Measurements from ENCODE around the gene TECPR2. TPM values are rescaled to one million over a fixed set of nuclear protein-coding genes. Genes with fewer than 3 reads are reported as not detected.

TECPR2 gene
- total RNA-seq, 1 donor from 2014 or later: 26.9 TPM

DNA sequence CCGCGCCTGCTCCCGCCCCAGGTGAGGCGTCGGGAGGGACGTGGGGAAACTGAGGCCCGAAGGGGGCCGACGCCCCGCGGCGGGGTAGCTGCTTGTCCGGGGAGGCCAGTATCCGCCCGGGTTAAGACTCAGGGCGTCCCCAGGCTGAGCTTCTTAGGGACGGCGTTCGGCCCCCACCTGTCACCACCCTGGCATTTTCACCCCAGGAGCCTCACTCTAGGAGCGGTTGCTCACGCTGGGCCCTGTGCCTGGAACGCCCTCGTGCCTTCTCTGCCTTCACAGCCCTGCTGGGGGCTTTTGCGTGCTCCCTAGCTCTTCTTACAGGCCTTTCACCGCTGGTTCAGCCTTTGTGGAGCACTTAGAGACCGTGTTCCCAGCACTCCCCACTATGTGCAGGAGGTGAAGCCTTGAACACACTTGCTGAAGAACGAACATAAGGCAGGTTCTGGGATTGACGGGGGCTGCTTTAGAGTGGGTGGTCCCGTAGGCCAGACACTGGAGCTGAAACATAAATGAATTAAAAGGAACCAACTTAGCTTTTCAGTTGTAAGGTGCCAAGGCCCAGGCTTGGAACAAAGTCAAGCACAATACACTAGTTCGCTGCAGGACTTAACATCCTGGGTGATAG lies 42.6 kb upstream of the TECPR2 start:
- peak overlapping the region; percentile 85 for H3K27ac Mint-ChIP-seq (ENCODE audit: unreplicated experiment)
- H3K4me3 Mint-ChIP-seq (ENCODE audit: unreplicated experiment): peak overlapping the region; percentile 83
- H3K27me3 Mint-ChIP-seq (ENCODE audit: unreplicated experiment): no peaks in the 10 kb centered on the region
- TF ChIP-seq, protein P1, sequence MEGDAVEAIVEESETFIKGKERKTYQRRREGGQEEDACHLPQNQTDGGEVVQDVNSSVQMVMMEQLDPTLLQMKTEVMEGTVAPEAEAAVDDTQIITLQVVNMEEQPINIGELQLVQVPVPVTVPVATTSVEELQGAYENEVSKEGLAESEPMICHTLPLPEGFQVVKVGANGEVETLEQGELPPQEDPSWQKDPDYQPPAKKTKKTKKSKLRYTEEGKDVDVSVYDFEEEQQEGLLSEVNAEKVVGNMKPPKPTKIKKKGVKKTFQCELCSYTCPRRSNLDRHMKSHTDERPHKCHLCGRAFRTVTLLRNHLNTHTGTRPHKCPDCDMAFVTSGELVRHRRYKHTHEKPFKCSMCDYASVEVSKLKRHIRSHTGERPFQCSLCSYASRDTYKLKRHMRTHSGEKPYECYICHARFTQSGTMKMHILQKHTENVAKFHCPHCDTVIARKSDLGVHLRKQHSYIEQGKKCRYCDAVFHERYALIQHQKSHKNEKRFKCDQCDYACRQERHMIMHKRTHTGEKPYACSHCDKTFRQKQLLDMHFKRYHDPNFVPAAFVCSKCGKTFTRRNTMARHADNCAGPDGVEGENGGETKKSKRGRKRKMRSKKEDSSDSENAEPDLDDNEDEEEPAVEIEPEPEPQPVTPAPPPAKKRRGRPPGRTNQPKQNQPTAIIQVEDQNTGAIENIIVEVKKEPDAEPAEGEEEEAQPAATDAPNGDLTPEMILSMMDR (IDR thresholded peaks at IDR 0.05): no peak
- H3K9me3 Mint-ChIP-seq (ENCODE audit: unreplicated experiment): no peaks in the 10 kb centered on the region
- H3K36me3 Mint-ChIP-seq (ENCODE audit: unreplicated experiment): no peaks in the 10 kb centered on the region
- H3K4me1 Mint-ChIP-seq (ENCODE audit: unreplicated experiment): peaks cover 46% of the 10 kb centered on the region
- no peak for DNase-seq (ENCODE audit: extremely low spot score, unreplicated experiment)

DNA sequence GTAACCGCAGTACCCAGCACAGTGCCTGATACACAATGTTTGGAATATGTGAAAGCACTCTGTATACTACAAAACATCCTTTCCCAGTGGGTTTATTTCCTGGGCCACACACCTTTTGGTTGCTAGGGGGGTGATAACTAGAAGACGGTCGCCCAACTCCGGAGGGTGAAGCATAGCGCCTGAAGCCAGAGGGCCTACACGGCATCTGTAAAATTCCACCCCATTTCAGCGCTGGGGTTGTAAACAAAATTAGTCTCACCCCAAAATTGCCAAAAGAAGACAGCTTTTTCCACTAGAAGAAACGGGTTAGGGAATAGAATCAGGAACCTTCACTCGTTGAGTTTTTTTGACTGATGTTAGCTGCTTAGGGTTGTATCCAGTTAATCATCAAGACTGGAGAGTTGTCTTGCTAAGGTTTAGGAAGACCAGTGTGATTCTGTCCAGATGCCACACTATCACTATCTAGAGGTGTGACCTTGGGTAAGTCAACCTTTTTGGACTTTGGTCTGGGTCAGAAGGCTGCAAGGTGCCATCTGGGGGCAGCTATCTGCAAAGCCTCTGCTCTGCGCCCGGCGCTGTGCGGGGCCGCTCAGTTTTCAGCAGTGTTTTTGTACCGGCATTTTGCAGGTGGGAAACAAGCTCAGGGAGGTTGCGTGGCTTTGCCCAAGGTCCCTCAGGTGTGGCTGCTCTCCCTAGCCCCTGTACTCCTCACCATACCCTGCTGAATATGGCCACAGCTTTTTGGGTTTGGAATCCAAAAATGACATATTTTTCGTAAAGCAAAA lies 41.9 kb upstream of the TECPR2 start:
- H3K36me3 Mint-ChIP-seq (ENCODE audit: unreplicated experiment): no peaks in the 10 kb centered on the region
- peaks cover 45% of the 10 kb centered on the region for H3K4me1 Mint-ChIP-seq (ENCODE audit: unreplicated experiment)
- H3K9me3 Mint-ChIP-seq (ENCODE audit: unreplicated experiment): no peaks in the 10 kb centered on the region
- no peaks in the 10 kb centered on the region for H3K27me3 Mint-ChIP-seq (ENCODE audit: unreplicated experiment)
- TF ChIP-seq, protein P1 (IDR thresholded peaks at IDR 0.05): no peak
- H3K4me3 Mint-ChIP-seq (ENCODE audit: unreplicated experiment): peak overlapping the region; percentile 83
- H3K27ac Mint-ChIP-seq (ENCODE audit: unreplicated experiment): peak overlapping the region; percentile 85
- DNase-seq (ENCODE audit: extremely low spot score, unreplicated experiment): no peak

DNA sequence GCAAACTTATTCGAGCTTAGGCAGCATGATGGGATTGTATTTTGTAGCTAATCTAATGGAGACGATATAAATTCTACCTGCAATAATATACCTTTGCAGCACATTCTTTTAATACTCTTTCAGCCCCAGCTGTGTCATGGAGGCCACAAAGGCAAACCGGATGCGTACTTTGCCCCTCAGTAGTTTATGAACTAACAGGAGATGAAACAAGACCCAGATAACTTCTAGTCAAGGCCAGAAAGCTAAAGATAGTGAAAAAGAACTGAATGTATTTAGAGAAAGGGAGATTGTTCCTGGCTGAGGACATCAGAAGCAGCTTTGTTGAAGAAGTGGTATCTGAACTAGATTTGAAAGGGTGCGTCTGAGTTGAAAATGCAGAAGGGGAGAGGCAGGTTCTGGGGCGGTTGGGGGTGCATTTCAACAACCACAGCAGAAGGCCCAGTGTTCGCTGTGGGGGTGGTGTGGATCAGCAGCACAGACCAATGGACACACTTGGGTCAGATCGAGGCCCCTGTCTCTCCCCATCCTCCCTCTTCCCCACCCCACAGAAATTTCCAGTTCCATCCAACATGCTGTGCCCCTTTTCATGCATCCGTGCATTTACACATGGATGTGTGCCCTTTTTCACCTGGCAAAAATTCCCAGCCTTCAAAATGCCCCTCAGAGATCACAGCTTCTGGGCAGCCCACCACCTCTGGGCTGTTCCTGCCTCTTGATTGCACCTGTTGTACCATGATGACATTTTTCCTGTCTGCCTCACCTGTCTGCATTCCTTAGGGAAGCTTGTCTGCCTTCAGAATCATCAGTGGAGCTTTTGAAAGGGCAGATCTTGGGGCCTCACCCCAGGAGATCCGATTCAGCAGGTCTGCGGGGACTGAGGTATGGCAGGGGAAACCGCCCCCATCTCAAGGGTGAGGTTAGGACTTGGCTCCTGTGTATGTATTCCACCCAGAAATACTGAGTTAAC lies 41.0 kb upstream of the TECPR2 start:
- Mint-ChIP-seq H3K36me3 (ENCODE audit: unreplicated experiment) (peaks cover 4% of the 10 kb centered on the region), H3K4me3 (ENCODE audit: unreplicated experiment) (no peak overlapping the region), H3K27ac (ENCODE audit: unreplicated experiment) (no peak overlapping the region), H3K27me3 (ENCODE audit: unreplicated experiment) (no peaks in the 10 kb centered on the region), H3K4me1 (ENCODE audit: unreplicated experiment) (peaks cover 40% of the 10 kb centered on the region), H3K9me3 (ENCODE audit: unreplicated experiment) (no peaks in the 10 kb centered on the region)
- no peak for DNase-seq (ENCODE audit: extremely low spot score, unreplicated experiment)
- TF ChIP-seq, protein P1 (IDR thresholded peaks at IDR 0.05): no peak

DNA sequence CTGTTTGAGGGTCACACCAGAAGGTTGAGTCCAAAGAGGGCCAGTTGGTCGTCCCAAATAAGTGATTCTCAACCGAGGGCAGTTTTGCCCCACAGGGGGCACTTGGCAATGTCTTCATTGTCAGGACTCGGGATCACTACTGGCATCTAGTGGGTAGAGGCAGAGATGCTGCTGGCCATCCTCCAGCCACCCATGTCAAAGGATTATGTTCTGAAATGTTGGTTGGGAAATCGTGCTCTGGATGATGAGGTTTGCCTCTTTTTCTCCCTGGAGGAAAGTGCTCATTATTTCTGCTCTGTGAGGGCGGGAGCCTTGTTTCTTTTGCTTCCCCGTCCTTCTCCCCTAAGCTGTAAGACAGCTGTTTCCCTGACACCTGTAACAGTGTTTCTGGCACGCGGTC lies 39.6 kb upstream of the TECPR2 start:
- Mint-ChIP-seq H3K9me3 (ENCODE audit: unreplicated experiment) (no peaks in the 10 kb centered on the region), H3K4me3 (ENCODE audit: unreplicated experiment) (peak overlapping the region; percentile 35), H3K27ac (ENCODE audit: unreplicated experiment) (peak overlapping the region; percentile 72)

More for the DNA sequence above, 39.6 kb upstream of the TECPR2 start:
- peaks cover 29% of the 10 kb centered on the region for H3K4me1 Mint-ChIP-seq (ENCODE audit: unreplicated experiment)
- H3K27me3 Mint-ChIP-seq (ENCODE audit: unreplicated experiment): no peaks in the 10 kb centered on the region
- peaks cover 4% of the 10 kb centered on the region for H3K36me3 Mint-ChIP-seq (ENCODE audit: unreplicated experiment)
- TF ChIP-seq, protein P1 (IDR thresholded peaks at IDR 0.05): peak; percentile 78
- DNase-seq (ENCODE audit: extremely low spot score, unreplicated experiment): peak; percentile 90

Measured in osteocyte (in vitro differentiated cells).